Activated naive CD4-positive, alpha-beta T cell (primary cell): ENCODE results near the gene IL17RE.

ENCODE experiments used
- DNase-seq, 4 experiments: peaks; one replicate each; lab custom pipeline; 2025; lab: John Stamatoyannopoulos, UW

IL17RE gene

DNA sequence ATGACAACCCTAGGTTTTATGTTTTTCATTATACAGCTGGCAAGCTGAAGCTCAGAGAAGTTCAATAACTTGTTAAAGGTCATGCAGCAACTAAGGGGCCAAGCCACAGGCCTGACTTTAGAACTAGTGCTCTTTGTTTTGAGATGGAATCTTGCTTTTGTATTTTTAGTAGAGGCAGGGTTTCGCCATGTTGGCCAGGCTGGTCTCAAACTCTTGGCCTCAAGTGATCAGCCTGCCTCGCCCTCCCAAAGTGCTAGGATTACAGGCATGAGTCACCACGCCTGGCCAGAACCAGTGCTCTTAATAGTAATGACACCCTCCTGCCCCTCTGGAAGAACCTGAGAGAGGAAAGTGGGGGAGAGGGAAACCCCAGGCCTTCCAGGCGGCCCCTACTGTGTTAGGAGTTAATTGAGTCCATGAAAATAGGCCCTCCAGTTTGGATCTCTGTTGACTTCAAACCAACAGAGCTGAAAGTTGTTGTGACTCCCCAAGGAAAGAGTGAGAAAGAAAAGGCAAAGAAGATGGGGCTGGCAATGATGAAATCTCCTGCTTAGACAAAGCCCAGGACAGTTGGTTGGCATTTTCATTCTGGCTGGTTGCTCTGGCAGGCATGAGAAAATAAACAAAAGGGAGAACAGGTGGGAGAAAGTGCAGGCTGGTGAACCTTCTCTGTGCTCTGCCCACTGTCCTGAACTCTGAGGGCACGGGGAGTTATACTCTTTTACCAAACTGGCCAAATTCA, 53.1 kb downstream of the IL17RE start:
- DNase-seq, result no peak

DNA sequence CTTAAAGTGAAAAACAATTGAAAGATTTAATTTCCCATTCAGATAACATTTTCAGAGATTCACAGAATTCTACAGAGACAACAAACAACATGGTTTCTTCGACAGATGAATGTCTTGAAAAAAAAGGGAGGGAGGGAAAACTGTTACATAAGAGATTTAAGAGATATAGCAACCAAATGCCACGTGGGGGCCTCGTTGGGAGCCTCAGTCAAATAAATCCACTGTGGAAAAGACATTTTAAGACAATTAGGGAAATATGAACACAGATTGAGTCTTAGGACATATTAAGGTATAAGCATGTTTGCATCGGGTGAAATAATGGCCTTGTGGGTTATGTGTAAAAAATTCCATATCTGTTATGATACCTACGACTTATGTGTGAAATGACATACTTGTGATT, 54.6 kb downstream of the IL17RE start:
- DNase-seq, result no peak

DNA sequence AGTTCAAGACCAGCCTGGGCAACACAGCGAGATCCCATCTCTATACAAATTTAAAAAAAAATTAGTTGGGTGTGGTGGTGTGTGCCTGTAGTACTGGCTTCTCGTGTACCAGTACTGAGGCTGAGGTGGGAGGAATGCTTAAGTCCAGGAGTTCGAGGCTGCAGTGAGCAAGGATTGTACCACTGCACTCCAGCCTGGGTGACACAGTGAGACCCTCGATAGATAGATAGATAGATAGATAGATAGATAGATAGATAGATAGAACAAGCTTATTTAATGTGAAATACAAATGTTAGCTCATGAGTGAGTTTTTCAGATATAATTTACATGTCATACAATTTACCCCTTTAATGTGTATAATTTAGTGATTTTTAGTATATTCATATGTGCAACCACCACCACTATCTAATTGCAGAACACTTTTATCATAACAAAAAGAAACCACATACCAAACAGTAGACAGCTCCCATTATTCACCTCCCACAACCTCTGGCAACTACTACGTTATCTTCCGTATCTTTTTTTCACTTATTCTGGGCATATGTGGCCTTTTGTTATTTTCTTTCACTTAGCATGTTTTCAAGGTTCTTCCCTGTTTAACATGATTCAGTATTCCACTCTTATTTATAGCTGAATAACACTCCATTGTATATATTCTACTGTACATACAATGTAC, 62.7 kb downstream of the IL17RE start:
- DNase-seq, result no peak
